ENCODE results near the gene PSMB5. TPM values are rescaled to one million over a fixed set of nuclear protein-coding genes. Genes with fewer than 3 reads are reported as not detected.

PSMB5 gene
- total and polyA plus RNA-seq, 3 experiments from 2014 or later = 37.1 to 198 (median 186) TPM

DNA sequence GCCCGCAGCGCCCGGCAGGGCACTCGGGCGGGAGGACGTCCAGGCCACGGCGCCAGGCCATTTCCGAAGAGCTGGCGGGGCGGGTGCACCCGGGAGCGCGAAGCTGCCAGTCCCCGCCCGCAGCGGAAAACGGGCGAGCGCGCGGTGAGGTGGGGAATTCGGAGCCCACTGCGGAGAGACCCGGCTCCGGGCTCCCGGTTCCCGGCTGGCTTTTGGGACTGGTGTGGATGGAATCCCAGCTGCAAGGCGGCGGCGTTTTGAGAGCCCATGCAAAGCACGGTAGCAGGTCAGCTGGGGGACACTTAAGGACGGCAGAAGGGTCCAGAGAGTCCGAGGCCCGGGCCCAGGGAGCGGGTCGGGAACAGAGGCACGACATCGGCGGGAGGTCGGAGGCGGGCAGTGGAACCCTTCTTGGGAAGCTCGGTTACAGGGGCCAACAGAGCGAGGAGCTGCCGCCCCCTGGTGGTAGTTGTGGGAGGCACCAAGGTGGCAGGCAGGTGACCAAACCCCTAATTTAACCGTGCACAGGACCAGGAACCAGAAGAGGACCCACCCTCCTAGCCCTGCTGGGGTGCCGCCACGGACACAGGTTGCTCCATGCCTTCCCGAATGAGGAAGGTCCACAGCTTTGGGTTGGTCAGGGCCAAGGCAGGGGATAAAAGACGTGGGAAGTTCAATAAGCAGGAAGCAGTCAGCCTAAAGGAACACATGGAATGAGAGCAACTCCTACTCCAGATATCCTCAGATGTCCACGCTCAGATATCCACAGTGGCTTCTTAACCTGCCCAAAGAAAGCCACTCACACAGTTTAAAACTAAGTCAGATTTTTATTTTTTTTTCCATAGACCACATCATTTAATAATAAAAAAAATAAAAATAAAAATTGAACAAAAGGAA lies 23.3 kb upstream of the PSMB5 start:
- peaks cover 16 to 19% (median 18%) of the 10 kb centered on the region in 3 donors for H3K4me1 Mint-ChIP-seq
- H3K27me3 Mint-ChIP-seq = no peaks in the 10 kb centered on the region
- H3K4me1 ChIP-seq (ENCODE audit: insufficient read depth, low read length) = peaks cover 14% of the 10 kb centered on the region
- H3K4me3 Mint-ChIP-seq = peak overlapping the region; percentile 85 to 95 (median 90)
- H3K36me3 ChIP-seq (ENCODE audit: insufficient read depth, low read length) = peaks cover 29% of the 10 kb centered on the region
- H3K9me3 Mint-ChIP-seq = no peaks in the 10 kb centered on the region
- H3K27ac ChIP-seq (ENCODE audit: low read depth, low read length) = no peak overlapping the region
- H3K4me3 ChIP-seq (ENCODE audit: low read length) = peak overlapping the region; percentile 74
- POLR2A ChIA-PET = interaction anchor here (0.5 to 1.5 kb wide), 8 partner anchors 10 to 488 kb away, joined by 3 to 14 read pairs (median 6); partner anchors contain the start of gene AJUBA
- peak overlapping the region in 7 of 8 donors; percentile 37 to 92 (median 66) for H3K27ac Mint-ChIP-seq
- no peaks in the 10 kb centered on the region for H3K9me3 ChIP-seq (ENCODE audit: low read length)
- H3K27me3 ChIP-seq (ENCODE audit: insufficient read depth, low read length, poor library complexity, severe bottlenecking) = no peaks in the 10 kb centered on the region
- DNase-seq = peak; percentile 74 to 90 (median 81)
- peaks cover 0 to 46% (median 11%) of the 10 kb centered on the region in 3 donors for H3K36me3 Mint-ChIP-seq
- CTCF ChIA-PET = interaction anchor here (0.7 to 21.2 kb wide), 33 partner anchors 9 to 488 kb away, joined by 3 to 732 read pairs (median 5); partner anchors contain the start of genes ACIN1, AJUBA, C14orf119 and PRMT5

DNA sequence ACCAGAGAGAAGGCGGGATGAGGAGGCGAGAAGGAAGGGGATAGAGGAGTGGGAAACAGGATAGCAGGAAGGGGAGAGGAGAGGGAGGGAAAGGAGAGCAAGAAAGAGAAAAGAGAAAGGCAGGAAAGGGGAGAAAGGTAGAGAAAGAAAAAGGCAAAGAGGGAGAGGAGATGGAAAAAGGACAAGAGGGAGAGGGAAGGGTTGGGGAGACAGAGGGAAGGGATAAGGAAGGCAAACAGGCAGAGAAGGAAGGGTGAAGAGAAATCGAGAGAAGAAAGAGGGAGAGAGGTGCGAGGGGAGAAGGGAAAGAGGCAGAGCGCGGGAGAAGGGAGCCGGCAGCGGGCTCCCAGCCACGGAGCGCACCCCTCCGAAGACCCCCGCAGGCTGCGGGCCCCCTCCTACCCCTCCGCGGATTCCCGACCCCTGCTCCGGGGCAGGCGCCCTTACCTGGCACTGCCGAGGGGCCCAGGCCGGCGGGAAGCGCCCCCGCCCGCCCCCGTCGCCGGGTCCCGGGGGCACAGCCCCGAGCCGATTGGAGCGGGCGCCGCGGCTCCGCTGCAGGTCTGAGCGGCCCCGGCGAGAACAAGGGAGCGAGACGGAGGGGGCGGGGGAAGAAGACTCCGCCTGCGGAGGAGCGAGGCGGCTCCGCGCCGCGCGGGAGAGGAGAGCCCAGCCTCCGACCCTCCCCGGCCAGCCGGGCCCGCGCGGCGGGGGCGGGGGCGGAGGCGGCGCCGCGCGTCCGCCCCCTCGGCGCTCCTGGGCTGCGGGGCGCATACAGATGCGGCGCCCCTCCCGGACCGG lies 22.5 kb upstream of the PSMB5 start, which contains the start of gene CDH24:
CDH24 (minus strand) TSS at position 565 of the 801 bp plus-strand sequence. CDS start 1,787 bp downstream, outside the sequence.
- H3K9me3 Mint-ChIP-seq = no peaks in the 10 kb centered on the region
- Histone ChIP-seq H3K4me3 (ENCODE audit: low read length) (peak within 1 kb of the TSS; percentile 74), H3K27ac (ENCODE audit: low read depth, low read length) (no peak within 1 kb of the TSS), H3K4me1 (ENCODE audit: insufficient read depth, low read length) (peaks cover 14% of the 10 kb centered on the region), H3K27me3 (ENCODE audit: insufficient read depth, low read length, poor library complexity, severe bottlenecking) (no peaks in the 10 kb centered on the region), H3K9me3 (ENCODE audit: low read length) (no peaks in the 10 kb centered on the region), H3K36me3 (ENCODE audit: insufficient read depth, low read length) (peaks cover 21% of the 10 kb centered on the region)
- ChIA-PET POLR2A (interaction anchor here (0.5 to 1.5 kb wide), 6 partner anchors 50 to 487 kb away, joined by 3 to 14 read pairs (median 6); partner anchors contain the start of gene AJUBA), CTCF (interaction anchor here (0.7 to 21.2 kb wide), 33 partner anchors 8 to 487 kb away, joined by 3 to 732 read pairs (median 5); partner anchors contain the start of genes ACIN1, AJUBA, C14orf119 and PRMT5)
- H3K27ac Mint-ChIP-seq = peak within 1 kb of the TSS; percentile 2 to 95 (median 80)
- H3K4me3 Mint-ChIP-seq = peak within 1 kb of the TSS; percentile 85 to 95 (median 90)
- H3K27me3 Mint-ChIP-seq = no peaks in the 10 kb centered on the region
- H3K4me1 Mint-ChIP-seq = peaks cover 16 to 19% (median 18%) of the 10 kb centered on the region in 3 donors
- H3K36me3 Mint-ChIP-seq = peaks cover 0 to 38% (median 8%) of the 10 kb centered on the region in 3 donors
- peak; percentile 51 to 80 (median 67) for DNase-seq

DNA sequence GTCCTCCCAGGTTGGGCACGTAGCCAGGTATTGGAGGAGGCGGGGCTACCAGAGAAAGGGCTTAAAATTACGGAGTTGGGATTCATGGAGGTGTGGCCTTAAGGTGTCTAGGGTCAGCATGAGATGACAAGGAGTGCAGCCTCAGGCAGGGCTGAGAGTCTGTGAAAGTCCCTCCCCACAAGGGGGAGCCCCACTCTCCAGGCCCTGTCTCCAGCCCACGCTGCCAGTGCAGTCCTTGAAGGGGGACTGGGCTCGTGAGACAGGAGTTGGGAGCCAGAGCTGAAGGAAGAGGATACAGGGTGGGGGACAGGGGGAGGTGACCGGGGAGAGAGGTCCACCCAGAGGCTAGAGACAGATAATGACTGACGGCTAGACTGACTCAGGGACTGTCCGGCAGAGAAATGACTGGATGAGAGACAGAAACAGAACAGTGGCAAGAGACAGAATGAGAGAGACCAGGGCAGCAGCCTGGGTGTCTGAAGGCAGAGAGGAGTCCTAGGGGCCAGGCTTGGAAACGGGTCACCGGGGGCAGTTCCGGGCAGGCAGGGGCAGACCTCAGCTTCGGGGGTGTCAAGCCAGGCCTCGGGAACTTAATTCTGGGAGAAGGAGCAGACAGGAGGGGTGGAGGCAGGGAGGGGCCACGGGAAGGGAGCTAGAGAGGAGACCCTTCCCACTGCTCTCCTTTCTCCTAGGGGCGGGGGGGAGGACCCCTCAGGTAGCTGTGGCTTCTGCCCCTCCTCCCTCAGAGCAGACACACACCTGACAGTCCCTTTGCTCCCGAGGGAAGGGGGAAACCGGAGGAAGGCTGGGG lies 21.6 kb upstream of the PSMB5 start:
- CTCF ChIA-PET = interaction anchor here (0.9 to 21.2 kb wide), 12 partner anchors 11 to 174 kb away, joined by 3 to 732 read pairs (median 4); partner anchors contain the start of genes ACIN1, AJUBA, C14orf119 and PRMT5
- H3K27ac ChIP-seq (ENCODE audit: low read depth, low read length) = no peak overlapping the region
- peak; percentile 54 to 75 (median 59) for DNase-seq
- H3K36me3 ChIP-seq (ENCODE audit: insufficient read depth, low read length) = peaks cover 17% of the 10 kb centered on the region
- POLR2A ChIA-PET = interaction anchor here (1.4 kb wide), 1 partner anchor 70 kb away, joined by 6 read pairs; no protein-coding TSS in a partner anchor
- Mint-ChIP-seq H3K27me3 (no peaks in the 10 kb centered on the region), H3K36me3 (peaks cover 0 to 32% (median 6%) of the 10 kb centered on the region in 3 donors), H3K4me1 (peaks cover 16 to 19% (median 18%) of the 10 kb centered on the region in 3 donors), H3K4me3 (peak overlapping the region; percentile 72 to 95 (median 84)), H3K27ac (peak overlapping the region; percentile 2 to 95 (median 73)), H3K9me3 (no peaks in the 10 kb centered on the region)
- H3K9me3 ChIP-seq (ENCODE audit: low read length) = no peaks in the 10 kb centered on the region
- H3K27me3 ChIP-seq (ENCODE audit: insufficient read depth, low read length, poor library complexity, severe bottlenecking) = no peaks in the 10 kb centered on the region
- peaks cover 14% of the 10 kb centered on the region for H3K4me1 ChIP-seq (ENCODE audit: insufficient read depth, low read length)
- peak overlapping the region; percentile 47 for H3K4me3 ChIP-seq (ENCODE audit: low read length)

DNA sequence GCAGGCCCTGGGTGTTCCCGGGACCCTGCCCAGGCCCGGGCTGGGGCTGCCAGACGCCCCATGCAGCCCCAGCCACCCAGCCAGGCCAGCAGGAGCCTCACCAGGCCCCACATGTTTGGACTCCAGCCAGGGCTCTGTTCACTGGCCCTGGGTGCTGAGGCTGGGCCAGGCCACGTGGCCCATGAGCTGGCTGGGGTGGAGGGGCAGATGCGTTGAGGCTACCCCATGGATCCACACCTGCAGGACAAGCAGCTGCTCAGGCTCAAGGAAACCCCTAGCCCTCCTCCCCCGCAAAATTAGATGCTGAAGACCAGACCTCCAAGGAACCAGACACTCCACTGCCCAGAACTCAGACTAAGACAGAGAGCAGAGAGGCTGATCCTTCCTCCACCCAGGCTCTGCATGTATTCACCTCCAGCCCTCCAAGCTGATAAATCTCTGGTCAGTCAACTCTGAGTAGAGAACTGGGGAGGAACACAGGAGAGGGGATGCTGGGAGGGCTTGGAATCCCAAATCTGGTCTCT lies 21.0 kb upstream of the PSMB5 start:
- Histone ChIP-seq H3K4me3 (ENCODE audit: low read length) (no peak overlapping the region), H3K36me3 (ENCODE audit: insufficient read depth, low read length) (peaks cover 12% of the 10 kb centered on the region), H3K9me3 (ENCODE audit: low read length) (no peaks in the 10 kb centered on the region), H3K4me1 (ENCODE audit: insufficient read depth, low read length) (peaks cover 14% of the 10 kb centered on the region), H3K27ac (ENCODE audit: low read depth, low read length) (no peak overlapping the region), H3K27me3 (ENCODE audit: insufficient read depth, low read length, poor library complexity, severe bottlenecking) (no peaks in the 10 kb centered on the region)
- Mint-ChIP-seq H3K36me3 (peaks cover 0 to 26% (median 4%) of the 10 kb centered on the region in 3 donors), H3K27me3 (no peaks in the 10 kb centered on the region), H3K27ac (peak overlapping the region in 1 of 8 donors; percentile 71), H3K4me1 (peaks cover 16 to 19% (median 18%) of the 10 kb centered on the region in 3 donors), H3K9me3 (no peaks in the 10 kb centered on the region), H3K4me3 (peak overlapping the region in 6 of 7 donors; percentile 72 to 94 (median 82))
- ChIA-PET CTCF (interaction anchor here (0.6 to 21.2 kb wide), 9 partner anchors 12 to 169 kb away, joined by 3 to 732 read pairs (median 5); partner anchors contain the start of genes ACIN1, AJUBA and C14orf119), POLR2A (interaction anchor here (1.4 kb wide), 1 partner anchor 69 kb away, joined by 6 read pairs; no protein-coding TSS in a partner anchor)
- DNase-seq = peak in 1 of 5 donors; percentile 17

DNA sequence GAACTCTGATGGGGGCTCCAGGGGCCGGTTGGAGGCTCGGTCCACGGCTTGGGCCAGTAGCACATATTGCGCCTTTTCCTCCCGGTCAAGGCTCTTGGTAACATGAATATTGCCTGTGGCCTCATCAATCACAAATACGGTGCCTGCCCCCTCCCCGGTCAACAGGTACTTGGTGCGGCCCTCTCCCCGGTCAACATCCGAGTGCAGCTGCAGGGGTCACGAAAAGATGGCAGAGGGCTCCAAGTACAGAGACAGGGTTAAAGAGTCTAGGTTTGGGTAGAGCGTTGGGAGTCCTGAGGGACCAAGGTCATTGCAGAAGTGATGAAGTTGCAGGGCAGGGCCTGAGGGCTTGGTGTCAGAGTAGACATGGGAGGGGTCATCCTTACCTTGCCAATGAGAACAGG lies 20.4 kb upstream of the PSMB5 start:
- peaks cover 6% of the 10 kb centered on the region for H3K36me3 ChIP-seq (ENCODE audit: insufficient read depth, low read length)
- DNase-seq = no peak
- POLR2A ChIA-PET = no interaction called here
- peaks cover 14% of the 10 kb centered on the region for H3K4me1 ChIP-seq (ENCODE audit: insufficient read depth, low read length)
- no peaks in the 10 kb centered on the region for H3K27me3 ChIP-seq (ENCODE audit: insufficient read depth, low read length, poor library complexity, severe bottlenecking)
- H3K4me1 Mint-ChIP-seq = peaks cover 16 to 19% (median 18%) of the 10 kb centered on the region in 3 donors
- H3K9me3 Mint-ChIP-seq = no peaks in the 10 kb centered on the region
- no peak overlapping the region for H3K4me3 ChIP-seq (ENCODE audit: low read length)
- CTCF ChIA-PET = interaction anchor here (0.6 to 21.2 kb wide), 6 partner anchors 12 to 70 kb away, joined by 3 to 732 read pairs (median 28); partner anchors contain the start of gene AJUBA
- H3K36me3 Mint-ChIP-seq = peaks cover 0 to 22% (median 4%) of the 10 kb centered on the region in 3 donors
- no peaks in the 10 kb centered on the region for H3K27me3 Mint-ChIP-seq
- no peaks in the 10 kb centered on the region for H3K9me3 ChIP-seq (ENCODE audit: low read length)
- no peak overlapping the region for H3K27ac ChIP-seq (ENCODE audit: low read depth, low read length)
- no peak overlapping the region for H3K27ac Mint-ChIP-seq
- H3K4me3 Mint-ChIP-seq = no peak overlapping the region

DNA sequence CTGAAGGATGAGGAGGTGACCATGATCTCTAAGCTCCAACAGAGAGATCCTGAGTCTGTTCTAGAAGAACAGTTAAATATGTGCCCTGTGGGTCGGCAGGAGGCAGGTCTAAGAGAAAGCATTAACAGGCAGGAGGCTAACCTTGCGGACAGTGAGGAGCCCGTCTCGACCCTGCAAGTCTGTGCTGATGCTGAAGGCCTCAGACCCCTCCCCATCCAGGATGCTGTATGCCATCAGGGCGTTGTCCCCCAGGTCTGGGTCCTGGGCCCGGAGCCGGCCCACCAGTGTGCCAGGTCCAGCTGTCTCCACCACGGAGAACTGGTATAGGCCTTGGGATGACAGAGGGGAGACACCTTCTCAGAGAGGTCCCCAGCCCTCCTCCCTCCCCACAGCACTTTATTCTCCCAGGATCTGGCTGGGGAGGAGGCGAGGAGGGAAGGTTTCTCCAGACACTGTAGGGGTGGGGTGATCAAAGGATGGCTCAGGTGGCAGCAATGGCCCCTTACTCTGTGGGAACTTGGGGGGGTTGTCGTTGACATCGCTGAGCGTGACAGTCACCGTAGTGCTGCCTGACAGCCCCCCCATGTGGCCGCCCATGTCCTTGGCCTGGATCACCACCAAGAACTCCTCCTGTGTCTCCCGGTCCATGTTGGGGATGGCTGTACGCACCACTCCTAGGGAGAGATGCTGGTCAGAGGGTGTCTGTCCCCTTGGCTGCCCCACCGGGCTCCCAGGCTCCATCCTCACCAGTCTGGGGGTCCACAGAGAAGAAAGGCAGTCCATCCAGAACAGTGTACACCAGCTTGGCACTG lies 19.5 kb upstream of the PSMB5 start:
- Histone ChIP-seq H3K9me3 (ENCODE audit: low read length) (no peaks in the 10 kb centered on the region), H3K4me1 (ENCODE audit: insufficient read depth, low read length) (peaks cover 14% of the 10 kb centered on the region), H3K27ac (ENCODE audit: low read depth, low read length) (no peak overlapping the region), H3K36me3 (ENCODE audit: insufficient read depth, low read length) (peaks cover 2% of the 10 kb centered on the region), H3K27me3 (ENCODE audit: insufficient read depth, low read length, poor library complexity, severe bottlenecking) (no peaks in the 10 kb centered on the region), H3K4me3 (ENCODE audit: low read length) (no peak overlapping the region)
- DNase-seq = peak in 1 of 5 donors; percentile 28
- ChIA-PET CTCF (interaction anchor here (1.4 to 21.2 kb wide), 3 partner anchors 14 to 69 kb away, joined by 4 to 732 read pairs (median 53); partner anchors contain the start of gene AJUBA), POLR2A (no interaction called here)
- H3K4me1 Mint-ChIP-seq = peaks cover 16 to 19% (median 18%) of the 10 kb centered on the region in 3 donors
- no peak overlapping the region for H3K4me3 Mint-ChIP-seq
- no peaks in the 10 kb centered on the region for H3K9me3 Mint-ChIP-seq
- no peak overlapping the region for H3K27ac Mint-ChIP-seq
- H3K36me3 Mint-ChIP-seq = peaks cover 0 to 13% (median under 1%) of the 10 kb centered on the region in 3 donors
- no peaks in the 10 kb centered on the region for H3K27me3 Mint-ChIP-seq
